Astrocyte of the cerebellum (primary cell): ENCODE data around the gene GFAP.

Source experiments
- DNase-seq: peaks from one replicate; pipeline ENCODE4 v3.0.0-alpha.2; 2011; ENCODE audit warnings: low read depth
- H3K4me3 ChIP-seq: 2 replicates; pipeline ENCODE4 v1.5.1; 2011; ENCODE audit warnings: mild to moderate bottlenecking, low read depth, low read length, moderate library complexity
- in situ Hi-C: cut with HindIII; loops from 2 replicates; pipeline ENCODE4 v1.10.0; 2017; ENCODE audit warnings: low sequenced_read_pairs
- TF ChIP-seq, protein P1 (sequence below): IDR thresholded peaks from 2 replicates; pipeline ENCODE4 v1.5.1; 2012; ENCODE audit warnings: low read length, low read depth, moderate library complexity, mild to moderate bottlenecking; ENCODE audit errors: missing control alignments

GFAP gene

DNA sequence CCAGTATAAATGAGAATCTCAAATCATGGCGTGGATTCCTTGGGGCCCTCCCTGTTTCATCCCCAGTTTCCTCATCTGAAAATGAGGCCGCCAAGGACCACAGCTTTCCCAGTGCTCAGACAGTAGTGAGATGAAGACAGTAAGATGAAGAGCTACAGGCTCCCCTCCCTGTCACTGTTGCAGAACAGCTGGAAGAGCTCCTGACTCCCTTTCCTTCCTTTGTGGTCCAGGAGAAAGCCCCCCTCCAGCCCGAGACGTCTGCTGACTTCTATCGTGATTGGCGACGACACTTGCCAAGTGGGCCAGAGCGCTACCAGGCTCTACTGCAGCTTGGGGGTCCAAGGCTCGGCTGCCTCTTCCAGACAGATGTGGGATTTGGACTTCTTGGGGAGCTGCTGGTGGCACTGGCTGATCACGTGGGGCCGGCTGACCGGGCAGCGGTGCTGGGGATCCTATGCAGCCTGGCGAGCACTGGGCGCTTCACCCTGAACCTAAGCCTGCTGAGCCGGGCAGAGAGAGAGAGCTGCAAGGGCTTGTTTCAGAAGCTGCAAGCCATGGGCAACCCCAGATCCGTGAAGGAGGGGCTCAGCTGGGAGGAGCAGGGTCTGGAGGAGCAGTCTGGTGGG lies 13.1 kb downstream of the GFAP start:
- in situ Hi-C loops, result no loop called here
- no peak overlapping the region for H3K4me3 ChIP-seq
- TF ChIP-seq, protein P1, sequence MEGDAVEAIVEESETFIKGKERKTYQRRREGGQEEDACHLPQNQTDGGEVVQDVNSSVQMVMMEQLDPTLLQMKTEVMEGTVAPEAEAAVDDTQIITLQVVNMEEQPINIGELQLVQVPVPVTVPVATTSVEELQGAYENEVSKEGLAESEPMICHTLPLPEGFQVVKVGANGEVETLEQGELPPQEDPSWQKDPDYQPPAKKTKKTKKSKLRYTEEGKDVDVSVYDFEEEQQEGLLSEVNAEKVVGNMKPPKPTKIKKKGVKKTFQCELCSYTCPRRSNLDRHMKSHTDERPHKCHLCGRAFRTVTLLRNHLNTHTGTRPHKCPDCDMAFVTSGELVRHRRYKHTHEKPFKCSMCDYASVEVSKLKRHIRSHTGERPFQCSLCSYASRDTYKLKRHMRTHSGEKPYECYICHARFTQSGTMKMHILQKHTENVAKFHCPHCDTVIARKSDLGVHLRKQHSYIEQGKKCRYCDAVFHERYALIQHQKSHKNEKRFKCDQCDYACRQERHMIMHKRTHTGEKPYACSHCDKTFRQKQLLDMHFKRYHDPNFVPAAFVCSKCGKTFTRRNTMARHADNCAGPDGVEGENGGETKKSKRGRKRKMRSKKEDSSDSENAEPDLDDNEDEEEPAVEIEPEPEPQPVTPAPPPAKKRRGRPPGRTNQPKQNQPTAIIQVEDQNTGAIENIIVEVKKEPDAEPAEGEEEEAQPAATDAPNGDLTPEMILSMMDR, result no peak
- no peak for DNase-seq

DNA sequence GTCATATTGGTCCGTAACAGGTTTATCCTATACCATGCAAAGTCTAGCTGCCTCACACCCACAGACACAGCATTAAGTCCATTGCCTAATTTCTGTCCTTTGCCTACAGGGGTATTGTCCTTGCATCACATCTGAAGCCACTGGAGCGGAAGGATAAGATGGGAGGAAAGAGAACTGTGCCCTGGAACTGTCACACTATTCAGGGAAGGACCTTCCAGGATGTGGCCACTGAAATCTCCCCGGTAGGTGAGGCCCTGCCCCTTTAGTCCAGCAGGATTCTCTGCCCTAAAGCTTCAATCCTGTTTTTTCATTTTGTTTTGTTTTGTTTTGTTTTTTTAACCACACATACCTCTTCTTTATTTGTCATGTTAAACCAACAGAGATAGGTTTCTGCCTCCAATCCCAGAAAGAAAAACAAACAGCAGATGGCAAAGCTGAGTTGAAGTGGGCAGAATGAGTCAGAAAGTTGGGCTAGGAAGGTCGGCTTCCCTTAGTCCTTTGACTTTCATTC lies 13.8 kb downstream of the GFAP start:
- TF ChIP-seq, protein P1, result peak; percentile 18
- DNase-seq, result no peak
- in situ Hi-C loops, result no loop called here
- H3K4me3 ChIP-seq, result no peak overlapping the region

DNA sequence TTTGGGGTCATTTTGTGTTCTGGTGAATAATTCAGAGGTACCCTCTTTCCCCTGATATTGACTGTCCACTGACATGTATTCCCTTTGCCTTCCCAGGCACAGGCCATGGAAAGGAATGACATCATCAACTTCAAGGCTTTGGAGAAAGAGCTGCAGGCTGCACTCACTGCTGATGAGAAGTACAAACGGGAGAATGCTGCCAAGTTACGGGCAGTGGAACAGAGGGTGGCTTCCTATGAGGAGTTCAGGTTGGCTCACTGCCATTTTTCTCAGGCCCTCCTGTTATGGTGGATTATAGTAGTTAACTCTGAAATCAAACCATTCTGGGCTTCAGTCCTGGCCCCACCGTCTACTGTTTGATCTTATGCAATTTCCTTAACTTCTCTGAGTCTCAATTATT lies 14.4 kb downstream of the GFAP start:
- DNase-seq, result peak; percentile 88
- TF ChIP-seq, protein P1, result no peak
- no peak overlapping the region for H3K4me3 ChIP-seq
- in situ Hi-C loops, result no loop called here

DNA sequence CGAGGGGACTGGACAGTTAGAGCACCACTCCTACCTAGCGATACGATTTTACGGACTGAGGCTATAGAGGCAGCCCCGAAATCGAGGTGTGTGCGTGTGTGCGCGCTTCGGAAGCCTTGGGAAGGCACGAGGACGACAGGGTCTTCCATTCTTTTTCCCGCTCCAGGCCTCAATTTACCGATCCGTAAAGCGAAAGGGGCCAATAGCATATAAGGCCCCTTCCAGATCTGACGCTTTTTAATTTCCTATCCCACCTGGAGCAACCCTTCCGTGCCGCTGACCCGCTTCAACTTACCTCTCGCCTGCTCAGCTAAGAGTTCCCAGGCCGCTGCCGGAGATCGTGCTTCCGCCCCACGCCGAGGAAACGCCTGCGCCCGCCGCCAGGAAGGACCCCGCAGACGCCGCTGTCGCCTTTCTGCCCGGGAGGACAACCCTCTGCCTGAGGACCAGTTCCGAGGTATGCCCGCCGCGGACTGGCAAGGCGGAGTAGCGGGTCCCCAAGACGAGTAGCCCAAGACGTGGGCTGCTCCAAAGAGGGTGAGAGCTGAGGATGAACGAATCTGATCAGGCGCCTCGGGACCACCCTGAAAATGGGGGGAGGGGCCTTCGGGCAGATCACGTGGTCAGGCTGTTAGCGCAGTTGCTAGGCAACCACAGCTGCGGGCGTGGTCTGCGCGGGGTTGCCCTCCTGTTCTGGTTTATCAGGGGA lies 16.1 kb downstream of the GFAP start, which contains the start of gene EFTUD2:
EFTUD2 (minus strand) TSS at position 372 of the 709 bp plus-strand sequence. CDS start 4,924 bp downstream, outside the sequence.
- TF ChIP-seq, protein P1, result no peak

DNA sequence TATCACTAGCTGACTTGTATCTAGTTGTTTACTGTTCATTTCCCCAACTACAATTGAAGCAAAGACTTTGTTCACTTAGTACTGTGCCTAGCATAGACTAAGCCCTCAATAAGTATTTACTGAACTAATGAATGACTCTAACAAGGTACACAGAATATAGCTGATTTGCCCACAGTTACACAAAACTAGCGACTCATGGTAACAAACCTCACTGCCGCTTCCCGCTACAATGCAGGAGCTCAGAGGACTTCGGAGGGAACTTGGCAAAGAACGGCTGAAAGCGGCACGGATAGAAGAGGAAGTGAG lies 16.6 kb downstream of the GFAP start:
- peak overlapping the region; percentile 98 for H3K4me3 ChIP-seq
- no peak for DNase-seq
- TF ChIP-seq, protein P1, result no peak
- in situ Hi-C loops, result no loop called here

More for the DNA sequence above, 16.1 kb downstream of the GFAP start, which contains the start of gene EFTUD2:
- peak; percentile 59 for DNase-seq
- H3K4me3 ChIP-seq, result peak within 1 kb of the TSS; percentile 98
- in situ Hi-C loops, result no loop called here

DNA sequence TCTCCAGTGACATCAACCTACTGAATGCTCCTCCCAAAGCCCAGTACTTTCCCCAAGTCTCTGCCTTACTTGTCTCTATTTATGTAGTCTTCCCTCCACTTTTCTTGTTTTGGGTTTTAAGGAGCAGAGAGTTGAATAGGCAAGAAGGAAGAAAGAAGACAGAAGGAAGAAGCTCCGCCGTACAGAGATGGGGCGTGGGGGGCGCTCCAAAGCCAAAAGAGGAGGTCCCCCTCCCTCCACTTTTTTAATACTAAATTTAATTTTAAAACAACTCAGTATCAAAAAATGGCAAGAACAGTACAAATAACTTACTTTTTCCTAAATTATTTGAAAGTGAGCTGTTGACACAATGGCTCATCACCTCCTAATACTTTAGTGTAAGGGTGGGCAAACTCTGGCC lies 20.7 kb downstream of the GFAP start:
- in situ Hi-C loops, result no loop called here
- no peak overlapping the region for H3K4me3 ChIP-seq
- TF ChIP-seq, protein P1, result no peak
- DNase-seq, result no peak
